Trophoblast cell (in vitro differentiated cells and primary cell): Measurements from ENCODE around the gene CALML3.

ENCODE experiments used
- DNase-seq, 2 donors: peaks; one replicate each; pipeline ENCODE4 v3.0.0-alpha.2; 2016
- H2AFZ ChIP-seq: 2 replicates; pipeline ENCODE4 v1.6.1; 2013; ENCODE audit warnings: low read length, moderate library complexity, mild to moderate bottlenecking; ENCODE audit not compliant: insufficient read depth, poor library complexity
- H2AK5ac ChIP-seq: 2 replicates; pipeline ENCODE4 v1.6.1; 2013; ENCODE audit warnings: mild to moderate bottlenecking, low read length
- H2BK120ac ChIP-seq: 2 replicates; pipeline ENCODE4 v1.6.1; 2013; ENCODE audit warnings: low read length, mild to moderate bottlenecking, moderate library complexity; ENCODE audit not compliant: insufficient read depth, poor library complexity
- H2BK12ac ChIP-seq: 2 replicates; pipeline ENCODE4 v1.6.1; 2013; ENCODE audit warnings: mild to moderate bottlenecking, low read length, moderate library complexity
- H2BK5ac ChIP-seq: 2 replicates; pipeline ENCODE4 v1.6.1; 2013; ENCODE audit warnings: low read length, low read depth, moderate library complexity, mild to moderate bottlenecking; ENCODE audit not compliant: poor library complexity
- H3K14ac ChIP-seq: 2 replicates; pipeline ENCODE4 v1.6.1; 2013; ENCODE audit warnings: mild to moderate bottlenecking, low read length
- H3K18ac ChIP-seq: 2 replicates; pipeline ENCODE4 v1.6.1; 2013; ENCODE audit warnings: mild to moderate bottlenecking, low read length
- H3K23ac ChIP-seq: 2 replicates; pipeline ENCODE4 v1.6.1; 2013; ENCODE audit warnings: low read length
- H3K27ac ChIP-seq: 2 replicates; pipeline ENCODE4 v1.5.1; 2013; ENCODE audit warnings: low read depth, mild to moderate bottlenecking, inconsistent platforms, low read length, moderate library complexity
- H3K27me3 ChIP-seq: 2 replicates; pipeline ENCODE4 v1.6.1; 2013; ENCODE audit warnings: inconsistent platforms, mild to moderate bottlenecking, low read length, moderate library complexity; ENCODE audit not compliant: insufficient read depth
- H3K36me3 ChIP-seq, 2 experiments: 1 replicate in 1 of 2; 2 replicates in 1 of 2; pipeline ENCODE4 v1.6.1; 2013; ENCODE audit warnings: low read length in 2 of 2, mild to moderate bottlenecking in 2 of 2, moderate library complexity in 1 of 2; ENCODE audit not compliant: insufficient read depth in 2 of 2, control insufficient read depth in 1 of 2
- H3K4ac ChIP-seq: 2 replicates; pipeline ENCODE4 v1.6.1; 2013; ENCODE audit warnings: low read depth, mild to moderate bottlenecking, low read length, moderate library complexity
- H3K4me1 ChIP-seq, 2 experiments: 1 replicate in 1 of 2; 2 replicates in 1 of 2; pipeline ENCODE4 v1.6.1; 2013; ENCODE audit warnings: low read length in 2 of 2, mild to moderate bottlenecking in 2 of 2, moderate library complexity in 1 of 2; ENCODE audit not compliant: insufficient read depth in 2 of 2, control insufficient read depth in 1 of 2
- H3K4me2 ChIP-seq: 2 replicates; pipeline ENCODE4 v1.6.1; 2013; ENCODE audit warnings: inconsistent platforms, mild to moderate bottlenecking, low read length, moderate library complexity
- H3K4me3 ChIP-seq: 2 replicates; pipeline ENCODE4 v1.5.1; 2013; ENCODE audit warnings: mild to moderate bottlenecking, low read depth, low read length, inconsistent platforms
- H3K79me1 ChIP-seq: one replicate; pipeline ENCODE4 v1.6.1; 2013; ENCODE audit warnings: low read length
- H3K79me2 ChIP-seq: 2 replicates; pipeline ENCODE4 v1.6.1; 2013; ENCODE audit warnings: low read length, mild to moderate bottlenecking; ENCODE audit not compliant: control insufficient read depth, insufficient read depth, poor library complexity
- H3K9ac ChIP-seq: 2 replicates; pipeline ENCODE4 v1.6.1; 2013; ENCODE audit warnings: mild to moderate bottlenecking, low read length
- H3K9me3 ChIP-seq: 2 replicates; pipeline ENCODE4 v1.6.1; 2013; ENCODE audit warnings: low read depth, mild to moderate bottlenecking, control low read depth, inconsistent platforms, low read length; ENCODE audit not compliant: insufficient read depth
- H4K12ac ChIP-seq: 2 replicates; pipeline ENCODE4 v1.6.1; 2013; ENCODE audit warnings: low read depth, mild to moderate bottlenecking, low read length, moderate library complexity
- H4K8ac ChIP-seq: 2 replicates; pipeline ENCODE4 v1.6.1; 2013; ENCODE audit warnings: low read depth, mild to moderate bottlenecking, low read length, moderate library complexity
- H4K91ac ChIP-seq: one replicate; pipeline ENCODE4 v1.6.1; 2013; ENCODE audit warnings: low read depth, mild to moderate bottlenecking, low read length, moderate library complexity
- WGBS: extraction: QIAGEN DNeasy Blood & Tissue Kit; methylation state at CpG from one replicate; pipeline ENCODE4 v1.1.7; 2013; ENCODE audit warnings: missing lambda C conversion rate; ENCODE audit not compliant: insufficient read length, insufficient coverage; ENCODE audit errors: extremely low coverage; 5-methylcytosine and 5-hydroxymethylcytosine counted together

The CALML3 gene

GRCh38 chr10:5497948-5498730 lies 26.6 kb upstream of the CALML3 start:
- Histone ChIP-seq H2BK120ac (peak overlapping the region; percentile 37), H4K8ac (no peak overlapping the region), H2AK5ac (peak overlapping the region; percentile 16), H3K14ac (peak overlapping the region; percentile 32), H3K27ac (no peak overlapping the region), H3K27me3 (no peaks in the 10 kb centered on the region), H3K79me2 (peaks cover 2% of the 10 kb centered on the region), H2AFZ (no peak overlapping the region), H2BK12ac (peak overlapping the region; percentile 62), H3K23ac (no peak overlapping the region), H3K4me3 (no peak overlapping the region), H3K18ac (no peak overlapping the region), H3K4ac (no peak overlapping the region), H2BK5ac (peak overlapping the region; percentile 18), H3K4me1 (peaks cover 34 to 36% of the 10 kb centered on the region in 2 experiments), H3K9ac (no peak overlapping the region), H3K4me2 (no peak overlapping the region), H4K12ac (no peak overlapping the region), H3K36me3 (no peaks in the 10 kb centered on the region), H4K91ac (peak overlapping the region; percentile 64), H3K9me3 (peaks cover 4% of the 10 kb centered on the region), H3K79me1 (peaks cover 35% of the 10 kb centered on the region)
- DNase-seq: no peak
- no CpG with 5 or more reads among the region's 19 CpGs for WGBS

GRCh38 chr10:5498791-5499492 lies 25.8 kb upstream of the CALML3 start:
- DNase-seq: no peak
- peak overlapping the region; percentile 60 for H2AK5ac ChIP-seq
- H3K79me1 ChIP-seq: peaks cover 31% of the 10 kb centered on the region
- H3K4me2 ChIP-seq: no peak overlapping the region
- H4K12ac ChIP-seq: no peak overlapping the region
- H2BK12ac ChIP-seq: peak overlapping the region; percentile 65
- H3K79me2 ChIP-seq: peaks cover 2% of the 10 kb centered on the region
- WGBS: no CpG with 5 or more reads among the region's 61 CpGs
- H3K36me3 ChIP-seq: no peaks in the 10 kb centered on the region
- no peak overlapping the region for H2BK5ac ChIP-seq
- H2AFZ ChIP-seq: no peak overlapping the region
- H3K23ac ChIP-seq: no peak overlapping the region
- H3K9me3 ChIP-seq: peaks cover 4% of the 10 kb centered on the region
- H3K4me1 ChIP-seq: peaks cover 36% of the 10 kb centered on the region in 2 experiments
- peak overlapping the region; percentile 43 for H2BK120ac ChIP-seq
- H3K9ac ChIP-seq: no peak overlapping the region
- no peak overlapping the region for H3K27ac ChIP-seq
- no peak overlapping the region for H4K8ac ChIP-seq
- H3K18ac ChIP-seq: no peak overlapping the region
- H3K27me3 ChIP-seq: no peaks in the 10 kb centered on the region
- H4K91ac ChIP-seq: peak overlapping the region; percentile 64
- no peak overlapping the region for H3K4me3 ChIP-seq
- no peak overlapping the region for H3K4ac ChIP-seq
- no peak overlapping the region for H3K14ac ChIP-seq

DNA sequence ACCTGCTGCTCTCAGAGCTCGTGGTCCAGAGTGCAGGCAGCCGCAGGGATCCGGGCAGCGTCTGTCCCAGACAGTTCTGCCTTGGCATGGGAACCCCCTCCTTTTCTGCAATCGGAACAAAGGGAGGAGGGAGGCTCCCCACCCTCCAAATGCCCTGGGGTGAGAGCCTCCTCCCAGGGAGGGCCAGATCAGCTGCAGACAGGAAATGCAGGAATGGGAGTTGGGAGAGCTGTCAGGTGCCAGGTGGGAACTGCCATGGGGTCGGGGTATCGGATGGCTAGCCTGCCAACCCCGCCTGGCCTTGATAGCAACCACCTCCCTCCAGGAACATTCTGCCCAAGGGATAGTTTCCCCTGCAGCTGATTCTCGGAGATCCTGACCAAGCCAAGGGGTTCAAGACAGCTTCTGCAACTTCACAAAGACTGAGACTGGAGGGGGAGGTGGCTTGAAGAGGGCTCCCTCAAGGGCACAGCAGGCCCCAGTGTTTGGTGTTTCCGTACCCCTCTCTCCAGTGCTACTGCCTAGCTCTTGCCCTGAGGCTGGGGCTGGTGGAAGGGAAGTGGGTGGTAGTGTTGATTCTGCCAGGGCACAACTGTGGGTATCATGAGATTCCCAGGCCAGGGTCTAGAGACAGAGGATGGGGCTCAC lies 25.1 kb upstream of the CALML3 start, which contains the start of gene CALML5:
Gene CALML5 (minus strand): TSS at position 78 of the 648 bp plus-strand sequence. CDS start 132 bp downstream, outside the sequence.
- H3K23ac ChIP-seq: no peak within 1 kb of the TSS
- WGBS: no CpG with 5 or more reads among the region's 10 CpGs
- H3K27ac ChIP-seq: no peak within 1 kb of the TSS
- H3K14ac ChIP-seq: peak within 1 kb of the TSS; percentile 32
- peaks cover 4% of the 10 kb centered on the region for H3K9me3 ChIP-seq
- no peak within 1 kb of the TSS for H4K8ac ChIP-seq
- peak within 1 kb of the TSS; percentile 65 for H2BK12ac ChIP-seq
- peak within 1 kb of the TSS; percentile 18 for H2BK5ac ChIP-seq
- no peak within 1 kb of the TSS for H4K12ac ChIP-seq
- H3K79me2 ChIP-seq: peaks cover 2% of the 10 kb centered on the region
- H3K9ac ChIP-seq: no peak within 1 kb of the TSS
- H2AFZ ChIP-seq: no peak within 1 kb of the TSS
- H2AK5ac ChIP-seq: peak within 1 kb of the TSS; percentile 60
- peak within 1 kb of the TSS; percentile 64 for H4K91ac ChIP-seq
- no peaks in the 10 kb centered on the region for H3K27me3 ChIP-seq
- H3K4ac ChIP-seq: no peak within 1 kb of the TSS
- H3K18ac ChIP-seq: no peak within 1 kb of the TSS
- H3K79me1 ChIP-seq: peaks cover 29% of the 10 kb centered on the region
- no peak within 1 kb of the TSS for H3K4me2 ChIP-seq
- no peaks in the 10 kb centered on the region for H3K36me3 ChIP-seq
- peaks cover 37 to 40% of the 10 kb centered on the region in 2 experiments for H3K4me1 ChIP-seq
- no peak for DNase-seq
- H3K4me3 ChIP-seq: no peak within 1 kb of the TSS
- peak within 1 kb of the TSS; percentile 43 for H2BK120ac ChIP-seq

- Histone ChIP-seq H3K4me2 (no peak overlapping the region), H4K91ac (peak overlapping the region; percentile 80), H3K18ac (no peak overlapping the region), H3K27me3 (no peaks in the 10 kb centered on the region), H3K4ac (no peak overlapping the region), H2BK120ac (peak overlapping the region; percentile 43), H3K79me1 (peaks cover 27% of the 10 kb centered on the region), H2AK5ac (peak overlapping the region; percentile 42), H2AFZ (no peak overlapping the region), H3K4me3 (no peak overlapping the region), H4K8ac (no peak overlapping the region), H3K23ac (no peak overlapping the region), H2BK12ac (peak overlapping the region; percentile 65), H3K36me3 (no peaks in the 10 kb centered on the region), H3K14ac (peak overlapping the region; percentile 32), H3K9me3 (peaks cover 4% of the 10 kb centered on the region), H3K4me1 (peaks cover 34 to 38% of the 10 kb centered on the region in 2 experiments), H3K9ac (no peak overlapping the region), H3K79me2 (peaks cover 2% of the 10 kb centered on the region), H3K27ac (no peak overlapping the region), H2BK5ac (no peak overlapping the region), H4K12ac (no peak overlapping the region)
- no CpG with 5 or more reads among the region's 7 CpGs for WGBS
- no peak for DNase-seq
Observed at GRCh38 chr10:5500162-5500670, 24.5 kb upstream of the CALML3 start.
